GM12891 (cell line): Measurements from ENCODE around the gene ACVRL1.

Source experiments
- POLR2A ChIP-seq: IDR thresholded peaks from 2 replicates; pipeline ENCODE4 v1.6.1; 2011; ENCODE audit warnings: low read depth, low read length, control low read depth
- POLR2AphosphoS5 ChIP-seq: IDR thresholded peaks from 2 replicates; pipeline ENCODE4 v1.6.1; 2011; ENCODE audit warnings: low read depth, low read length, control low read depth
- TAF1 ChIP-seq: IDR thresholded peaks from 2 replicates; pipeline ENCODE4 v1.6.1; 2011; ENCODE audit warnings: low read depth, low read length, control low read depth

GRCh38 chr12:51948066-51948465, 40.8 kb downstream of the ACVRL1 start:
- TF ChIP-seq POLR2A (no peak), POLR2AphosphoS5 (no peak), TAF1 (no peak)
